Measurements from ENCODE around the gene HOXA4. TPM values are rescaled to one million over a fixed set of nuclear protein-coding genes. Genes with fewer than 3 reads are reported as not detected.

HOXA4 gene
- polyA plus RNA-seq, 1 experiment = 1.3 TPM

DNA sequence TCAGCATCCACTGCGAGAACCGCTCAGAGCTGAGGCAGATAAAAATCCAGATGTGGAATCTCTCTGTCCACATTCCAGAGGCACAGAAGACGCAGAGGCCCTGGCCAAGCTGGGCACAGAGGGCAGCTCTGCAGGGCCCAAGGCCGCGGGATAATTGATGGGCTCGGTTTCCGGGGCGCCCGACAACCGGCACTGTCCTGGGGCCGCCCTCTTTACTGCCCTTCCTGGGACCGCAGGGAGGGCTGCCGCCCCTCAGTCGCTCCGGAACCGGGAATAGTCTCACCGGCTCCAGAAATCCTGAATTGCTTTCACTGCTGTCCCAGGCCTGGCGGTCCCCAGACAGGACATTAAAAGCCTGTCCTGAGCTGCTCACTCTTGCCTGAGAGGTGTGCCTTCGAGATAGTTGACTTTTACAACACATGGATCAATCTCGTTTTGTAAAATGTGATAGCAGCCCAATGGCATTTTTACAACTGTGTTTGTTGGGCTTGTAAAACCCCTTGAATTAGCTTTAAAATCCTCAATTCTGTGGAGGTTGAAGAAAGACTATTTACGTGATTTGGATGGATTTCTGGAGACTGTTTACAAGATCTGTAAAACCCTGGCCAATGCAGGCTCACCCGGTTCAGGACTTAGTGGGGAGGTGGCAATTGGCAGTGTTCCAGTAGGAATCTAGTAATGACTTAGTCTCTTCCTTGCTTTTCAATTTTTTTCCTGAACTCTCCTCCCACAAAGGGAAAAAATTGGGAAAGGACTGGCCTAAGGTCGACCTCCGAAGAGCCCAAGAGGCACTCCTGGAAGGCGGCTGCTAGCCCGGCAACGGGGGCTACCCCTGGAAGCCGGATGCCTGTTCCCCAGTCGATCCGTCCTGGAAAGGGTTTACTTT lies 18.4 kb upstream of the HOXA4 start:
- Histone ChIP-seq H3K36me3 (ENCODE audit: control insufficient read depth, insufficient read depth, low read length) (peaks cover 1% of the 10 kb centered on the region; the same call in 1 of the 2 replicates), H3K27me3 (ENCODE audit: control insufficient read depth, insufficient read depth, low read length) (no peaks in the 10 kb centered on the region), H3K4me3 (ENCODE audit: low read depth, low read length) (no peak overlapping the region)
- TF ChIP-seq, protein P1, sequence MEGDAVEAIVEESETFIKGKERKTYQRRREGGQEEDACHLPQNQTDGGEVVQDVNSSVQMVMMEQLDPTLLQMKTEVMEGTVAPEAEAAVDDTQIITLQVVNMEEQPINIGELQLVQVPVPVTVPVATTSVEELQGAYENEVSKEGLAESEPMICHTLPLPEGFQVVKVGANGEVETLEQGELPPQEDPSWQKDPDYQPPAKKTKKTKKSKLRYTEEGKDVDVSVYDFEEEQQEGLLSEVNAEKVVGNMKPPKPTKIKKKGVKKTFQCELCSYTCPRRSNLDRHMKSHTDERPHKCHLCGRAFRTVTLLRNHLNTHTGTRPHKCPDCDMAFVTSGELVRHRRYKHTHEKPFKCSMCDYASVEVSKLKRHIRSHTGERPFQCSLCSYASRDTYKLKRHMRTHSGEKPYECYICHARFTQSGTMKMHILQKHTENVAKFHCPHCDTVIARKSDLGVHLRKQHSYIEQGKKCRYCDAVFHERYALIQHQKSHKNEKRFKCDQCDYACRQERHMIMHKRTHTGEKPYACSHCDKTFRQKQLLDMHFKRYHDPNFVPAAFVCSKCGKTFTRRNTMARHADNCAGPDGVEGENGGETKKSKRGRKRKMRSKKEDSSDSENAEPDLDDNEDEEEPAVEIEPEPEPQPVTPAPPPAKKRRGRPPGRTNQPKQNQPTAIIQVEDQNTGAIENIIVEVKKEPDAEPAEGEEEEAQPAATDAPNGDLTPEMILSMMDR (IDR thresholded peaks at IDR 0.05; ENCODE audit: insufficient read depth, low read depth, low read length) = no peak
- ChIA-PET CTCF (interaction anchor here (1.1 to 6.9 kb wide), 9 partner anchors 7 to 779 kb away, joined by 3 to 74 read pairs (median 9); no protein-coding TSS in a partner anchor), POLR2A (no interaction called here)
- DNase-seq (ENCODE audit: low read depth) = no peak

DNA sequence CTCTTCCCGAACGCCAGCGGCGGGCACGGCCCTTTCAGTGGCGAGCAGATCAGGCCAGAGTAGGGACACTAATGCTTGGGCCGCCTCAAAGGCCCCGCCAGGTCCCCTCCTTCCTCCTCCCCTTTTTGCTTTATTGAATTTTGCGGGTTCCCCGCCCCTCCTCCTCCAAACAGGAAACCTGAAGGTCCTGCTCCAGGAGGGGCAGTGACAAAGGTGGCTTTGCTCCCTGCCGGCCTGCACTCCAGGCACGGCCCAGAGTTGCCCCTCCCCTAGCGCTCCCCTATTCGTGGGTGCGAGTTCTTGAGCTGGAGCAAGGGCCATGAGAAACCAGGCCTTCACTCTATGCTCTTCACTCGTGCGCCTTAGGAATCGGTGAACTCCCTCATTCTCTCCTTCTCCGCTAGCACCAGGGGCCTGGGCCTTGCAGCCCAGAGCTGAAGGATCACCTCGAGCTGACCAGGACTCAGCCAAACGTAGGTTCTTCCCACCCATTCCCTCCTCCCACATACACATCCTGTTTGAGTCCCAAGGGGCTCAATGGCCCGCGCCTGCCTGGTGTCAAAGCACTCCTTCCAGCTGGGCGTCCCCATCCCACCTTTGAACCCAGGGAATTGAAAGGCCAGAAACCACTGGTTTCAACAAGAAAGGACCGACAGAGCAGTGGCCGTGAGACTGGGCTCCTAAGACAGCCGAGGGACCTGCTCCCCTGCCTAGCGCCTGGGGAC lies 17.6 kb upstream of the HOXA4 start:
- POLR2A ChIA-PET = no interaction called here
- H3K36me3 ChIP-seq (ENCODE audit: control insufficient read depth, insufficient read depth, low read length) = peaks cover 1% of the 10 kb centered on the region; the same call in 1 of the 2 replicates
- CTCF ChIA-PET = interaction anchor here (1.3 to 6.9 kb wide), 5 partner anchors 11 to 773 kb away, joined by 3 to 74 read pairs (median 5); no protein-coding TSS in a partner anchor
- H3K27me3 ChIP-seq (ENCODE audit: control insufficient read depth, insufficient read depth, low read length) = no peaks in the 10 kb centered on the region
- no peak overlapping the region; the same call in 1 of the 2 replicates for H3K4me3 ChIP-seq (ENCODE audit: low read depth, low read length)
- TF ChIP-seq, protein P1 (IDR thresholded peaks at IDR 0.05; ENCODE audit: insufficient read depth, low read depth, low read length) = no peak
- DNase-seq (ENCODE audit: low read depth) = no peak

DNA sequence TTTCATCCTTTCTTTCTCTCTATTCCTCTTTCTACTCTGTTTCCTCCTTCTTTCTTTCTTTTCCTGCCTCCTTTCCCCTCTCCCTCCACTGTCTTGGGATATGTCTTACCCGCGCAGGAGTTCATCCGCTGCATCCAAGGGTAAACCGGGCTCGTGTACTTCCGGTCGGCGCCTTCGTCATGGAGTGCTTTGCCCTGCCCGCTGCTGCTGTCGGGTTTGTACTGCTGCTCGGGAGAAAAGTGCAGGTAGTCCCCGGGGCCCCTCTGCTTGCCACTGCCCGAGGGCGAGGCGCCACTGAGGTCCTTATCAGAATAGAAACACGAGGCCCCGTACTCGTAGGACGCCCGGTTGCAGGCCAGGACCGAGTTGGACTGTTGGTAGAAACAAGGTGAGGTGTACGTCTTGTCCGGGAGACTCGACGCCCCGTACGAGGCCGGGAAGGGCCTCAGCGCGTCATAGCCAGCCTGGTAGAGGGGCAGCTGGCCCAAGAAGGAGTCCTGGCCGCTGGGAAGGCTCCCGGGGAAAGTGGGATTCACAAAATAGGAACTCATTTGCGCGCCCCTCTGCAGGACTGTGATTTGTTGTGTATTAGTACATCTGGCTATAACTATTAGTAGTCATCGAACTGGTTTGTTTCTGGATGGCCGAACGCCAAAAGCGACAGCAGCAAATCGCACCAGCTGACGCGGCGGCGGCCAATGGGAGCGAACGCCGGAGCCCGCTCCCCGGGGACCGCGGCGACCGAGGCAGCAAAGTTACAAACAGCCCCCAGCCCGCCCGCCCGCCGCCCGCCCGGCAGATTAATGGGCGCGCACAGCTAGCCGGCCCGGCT lies 16.9 kb upstream of the HOXA4 start, which contains the start of gene HOXA6:
Gene HOXA6 (minus strand): TSS at position 576 of the 832 bp plus-strand sequence. CDS start 25 bp downstream, at position 551.
- H3K27me3 ChIP-seq (ENCODE audit: control insufficient read depth, insufficient read depth, low read length) = no peaks in the 10 kb centered on the region
- POLR2A ChIA-PET = no interaction called here
- CTCF ChIA-PET = interaction anchor here (0.9 to 6.9 kb wide), 5 partner anchors 12 to 751 kb away, joined by 3 to 74 read pairs (median 5); no protein-coding TSS in a partner anchor
- no peak within 1 kb of the TSS; the same call in 1 of the 2 replicates for H3K4me3 ChIP-seq (ENCODE audit: low read depth, low read length)
- peaks cover 1% of the 10 kb centered on the region; the same call in 1 of the 2 replicates for H3K36me3 ChIP-seq (ENCODE audit: control insufficient read depth, insufficient read depth, low read length)
- TF ChIP-seq, protein P1 (IDR thresholded peaks at IDR 0.05; ENCODE audit: insufficient read depth, low read depth, low read length) = no peak
- DNase-seq (ENCODE audit: low read depth) = no peak

DNA sequence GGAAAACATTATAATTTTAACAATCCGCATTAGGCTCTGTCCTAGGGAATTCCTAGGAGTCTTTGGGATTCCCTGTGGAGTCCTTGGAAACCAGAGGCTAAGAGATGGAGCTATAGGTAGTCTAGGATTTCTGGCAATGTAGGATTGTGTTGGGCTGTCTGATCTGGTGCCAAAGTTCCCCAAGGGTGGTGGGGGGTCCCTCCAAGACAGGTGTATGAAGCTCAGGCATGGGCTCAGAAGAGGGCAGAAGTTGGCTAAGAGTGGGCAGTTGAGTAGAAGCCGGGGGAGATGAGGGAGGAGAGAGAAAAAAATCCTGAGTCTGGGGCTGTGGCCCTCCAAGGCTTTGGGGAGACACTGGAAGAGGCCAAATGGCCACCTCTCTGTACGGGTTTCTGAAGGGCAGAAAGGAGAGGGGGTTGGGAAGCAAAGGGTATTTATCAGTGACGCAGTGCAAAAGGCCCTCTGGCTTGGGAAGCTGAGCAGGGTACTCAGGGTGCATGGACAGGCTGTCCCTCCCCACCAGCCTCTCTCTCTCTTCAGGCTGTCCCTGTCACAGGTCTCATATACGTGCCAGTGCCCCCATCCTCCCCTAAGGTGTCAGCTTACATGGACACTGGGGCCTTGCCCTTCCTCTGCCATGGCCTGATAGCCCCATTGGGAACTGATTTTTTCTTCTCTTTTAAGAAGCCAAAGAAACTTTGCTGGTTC lies 16.1 kb upstream of the HOXA4 start:
- ChIA-PET CTCF (interaction anchor here (0.8 to 3.2 kb wide), 4 partner anchors 14 to 751 kb away, joined by 3 to 10 read pairs (median 3); no protein-coding TSS in a partner anchor), POLR2A (no interaction called here)
- no peak for DNase-seq (ENCODE audit: low read depth)
- peaks cover 1% of the 10 kb centered on the region; the same call in 1 of the 2 replicates for H3K36me3 ChIP-seq (ENCODE audit: control insufficient read depth, insufficient read depth, low read length)
- no peaks in the 10 kb centered on the region for H3K27me3 ChIP-seq (ENCODE audit: control insufficient read depth, insufficient read depth, low read length)
- TF ChIP-seq, protein P1 (IDR thresholded peaks at IDR 0.05; ENCODE audit: insufficient read depth, low read depth, low read length) = no peak
- H3K4me3 ChIP-seq (ENCODE audit: low read depth, low read length) = no peak overlapping the region

All from BJ (cell line).